Measurements from ENCODE around the gene DDT.
"Not testable (repeated sequence)": the region's sequence is repeated elsewhere in the genome, so short reads cannot be mapped to it uniquely, and the experiment has no call there.

The DDT gene

GRCh38 chr22:23989583-23990244, 15.5 kb upstream of the DDT start:
- DNase-seq (ENCODE audit: low read depth) = not testable (repeated sequence)

- not testable (repeated sequence) for DNase-seq (ENCODE audit: low read depth)
Measured at GRCh38 chr22:23986538-23987178, 12.4 kb upstream of the DDT start.

GRCh38 chr22:23986089-23986488, 11.8 kb upstream of the DDT start:
- DNase-seq (ENCODE audit: low read depth) = not testable (repeated sequence)

GRCh38 chr22:23984430-23984829, 10.2 kb upstream of the DDT start:
- DNase-seq (ENCODE audit: low read depth) = peak; percentile 9

GRCh38 chr22:23980567-23980966, 6.3 kb upstream of the DDT start:
- not testable (repeated sequence) for DNase-seq (ENCODE audit: low read depth)

GRCh38 chr22:23979557-23980240, 5.5 kb upstream of the DDT start, which contains the start of gene GSTT2:
Gene GSTT2, plus strand, starts transcription at chr22:23980134.
- DNase-seq (ENCODE audit: low read depth) = not testable (repeated sequence)

GRCh38 chr22:23977304-23977703, 3.1 kb upstream of the DDT start:
- DNase-seq (ENCODE audit: low read depth) = not testable (repeated sequence)

GRCh38 chr22:23974836-23975352, 653 bp upstream of the DDT start:
- DNase-seq (ENCODE audit: low read depth) = not testable (repeated sequence)

- DNase-seq (ENCODE audit: low read depth) = not testable (repeated sequence)
Measured at GRCh38 chr22:23971927-23972326, 2.3 kb downstream of the DDT start.

GRCh38 chr22:23970816-23971486, 3.3 kb downstream of the DDT start:
- no peak for DNase-seq (ENCODE audit: low read depth)

GRCh38 chr22:23970201-23970641, 4.0 kb downstream of the DDT start:
- DNase-seq (ENCODE audit: low read depth) = no peak

GRCh38 chr22:23969071-23969470, 5.2 kb downstream of the DDT start:
- DNase-seq (ENCODE audit: low read depth) = no peak

GRCh38 chr22:23966568-23966967, 7.7 kb downstream of the DDT start, which contains the start of gene DDTL:
Gene DDTL, plus strand, starts transcription at chr22:23966888. Its CDS starts 27 bp downstream, at chr22:23966915.
- not testable (repeated sequence) for DNase-seq (ENCODE audit: low read depth)

GRCh38 chr22:23966094-23966493, 8.1 kb downstream of the DDT start:
- not testable (repeated sequence) for DNase-seq (ENCODE audit: low read depth)

- DNase-seq (ENCODE audit: low read depth) = not testable (repeated sequence)
Measured at GRCh38 chr22:23961084-23961771, 13.0 kb downstream of the DDT start, which contains the start of gene GSTT2B. Gene GSTT2B, minus strand, starts transcription at chr22:23961195. Its CDS starts 64 bp downstream, at chr22:23961131.

GRCh38 chr22:23956301-23956900, 17.8 kb downstream of the DDT start:
- DNase-seq (ENCODE audit: low read depth) = peak; percentile 73

GRCh38 chr22:23955886-23956285, 18.4 kb downstream of the DDT start:
- DNase-seq (ENCODE audit: low read depth) = not testable (repeated sequence)

GRCh38 chr22:23954991-23955305, 19.3 kb downstream of the DDT start:
- DNase-seq (ENCODE audit: low read depth) = not testable (repeated sequence)

- DNase-seq (ENCODE audit: low read depth) = not testable (repeated sequence)
Measured at GRCh38 chr22:23954193-23954990, 19.8 kb downstream of the DDT start.

- DNase-seq (ENCODE audit: low read depth) = not testable (repeated sequence)
Measured at GRCh38 chr22:23953485-23953884, 20.8 kb downstream of the DDT start.
